GM12874 (cell line): ENCODE measurements around the gene MMAB.

ENCODE experiments used
- TF ChIP-seq, protein P1 (sequence below): IDR thresholded peaks from 2 replicates; pipeline ENCODE4 v1.5.1; 2011; ENCODE audit warnings: low read depth, mild to moderate bottlenecking, control low read depth, low read length, moderate library complexity; ENCODE audit not compliant: insufficient read depth

Gene MMAB

DNA sequence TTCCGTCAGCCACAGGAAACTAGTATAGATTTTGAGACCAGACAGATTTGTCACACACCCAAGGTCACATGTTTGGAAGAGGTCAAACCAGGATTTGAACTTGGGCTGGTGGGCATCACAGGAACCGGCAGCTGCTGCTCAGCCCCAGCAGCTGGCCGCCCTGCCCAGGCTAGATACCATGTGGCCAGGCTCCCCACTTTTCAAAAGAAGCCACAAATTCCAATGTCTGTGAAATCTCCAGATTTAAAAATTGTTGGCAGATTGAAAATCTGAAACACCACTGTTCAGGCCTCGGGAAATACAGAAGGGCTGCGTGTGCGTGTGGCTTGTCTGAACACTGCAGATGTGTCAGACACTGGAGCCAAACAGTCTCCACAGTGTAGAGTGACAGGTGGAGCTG, 30.4 kb downstream of the MMAB start:
- TF ChIP-seq, protein P1, sequence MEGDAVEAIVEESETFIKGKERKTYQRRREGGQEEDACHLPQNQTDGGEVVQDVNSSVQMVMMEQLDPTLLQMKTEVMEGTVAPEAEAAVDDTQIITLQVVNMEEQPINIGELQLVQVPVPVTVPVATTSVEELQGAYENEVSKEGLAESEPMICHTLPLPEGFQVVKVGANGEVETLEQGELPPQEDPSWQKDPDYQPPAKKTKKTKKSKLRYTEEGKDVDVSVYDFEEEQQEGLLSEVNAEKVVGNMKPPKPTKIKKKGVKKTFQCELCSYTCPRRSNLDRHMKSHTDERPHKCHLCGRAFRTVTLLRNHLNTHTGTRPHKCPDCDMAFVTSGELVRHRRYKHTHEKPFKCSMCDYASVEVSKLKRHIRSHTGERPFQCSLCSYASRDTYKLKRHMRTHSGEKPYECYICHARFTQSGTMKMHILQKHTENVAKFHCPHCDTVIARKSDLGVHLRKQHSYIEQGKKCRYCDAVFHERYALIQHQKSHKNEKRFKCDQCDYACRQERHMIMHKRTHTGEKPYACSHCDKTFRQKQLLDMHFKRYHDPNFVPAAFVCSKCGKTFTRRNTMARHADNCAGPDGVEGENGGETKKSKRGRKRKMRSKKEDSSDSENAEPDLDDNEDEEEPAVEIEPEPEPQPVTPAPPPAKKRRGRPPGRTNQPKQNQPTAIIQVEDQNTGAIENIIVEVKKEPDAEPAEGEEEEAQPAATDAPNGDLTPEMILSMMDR = no peak

DNA sequence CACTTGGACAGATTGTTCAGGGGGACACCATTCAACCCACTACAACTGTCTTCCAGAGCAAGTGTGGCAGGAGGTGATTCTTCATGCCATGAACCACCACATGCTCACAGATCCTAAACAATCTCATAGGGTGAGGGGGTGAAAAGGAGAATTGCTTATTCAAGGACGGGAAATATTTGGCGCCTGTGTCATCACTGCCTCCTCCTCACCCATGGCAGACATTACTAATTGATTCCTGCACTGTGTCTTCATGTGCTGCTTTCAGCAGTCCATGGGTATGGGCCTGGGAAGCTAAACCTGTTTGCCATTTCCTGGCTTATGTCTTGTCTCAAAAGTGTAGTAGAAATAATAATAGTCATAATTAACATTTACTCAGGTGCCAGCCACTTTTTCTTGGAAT, 31.3 kb downstream of the MMAB start:
- TF ChIP-seq, protein P1 = no peak

DNA sequence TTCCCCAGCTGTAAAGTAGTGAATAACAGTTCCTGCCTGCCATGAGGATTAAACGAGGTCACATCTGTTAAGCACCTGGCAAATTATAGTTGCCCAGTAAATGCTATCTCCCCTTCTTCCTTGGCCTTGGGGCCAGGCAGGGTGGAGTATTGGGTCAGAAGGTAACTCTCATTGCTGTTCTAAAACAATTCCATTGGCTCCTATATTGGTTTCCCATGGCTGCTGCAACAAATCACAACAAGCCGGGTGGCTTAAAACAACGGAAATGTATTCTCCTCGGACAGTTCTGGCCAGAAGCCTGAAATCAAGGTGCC, 31.9 kb downstream of the MMAB start:
- TF ChIP-seq, protein P1 = no peak

DNA sequence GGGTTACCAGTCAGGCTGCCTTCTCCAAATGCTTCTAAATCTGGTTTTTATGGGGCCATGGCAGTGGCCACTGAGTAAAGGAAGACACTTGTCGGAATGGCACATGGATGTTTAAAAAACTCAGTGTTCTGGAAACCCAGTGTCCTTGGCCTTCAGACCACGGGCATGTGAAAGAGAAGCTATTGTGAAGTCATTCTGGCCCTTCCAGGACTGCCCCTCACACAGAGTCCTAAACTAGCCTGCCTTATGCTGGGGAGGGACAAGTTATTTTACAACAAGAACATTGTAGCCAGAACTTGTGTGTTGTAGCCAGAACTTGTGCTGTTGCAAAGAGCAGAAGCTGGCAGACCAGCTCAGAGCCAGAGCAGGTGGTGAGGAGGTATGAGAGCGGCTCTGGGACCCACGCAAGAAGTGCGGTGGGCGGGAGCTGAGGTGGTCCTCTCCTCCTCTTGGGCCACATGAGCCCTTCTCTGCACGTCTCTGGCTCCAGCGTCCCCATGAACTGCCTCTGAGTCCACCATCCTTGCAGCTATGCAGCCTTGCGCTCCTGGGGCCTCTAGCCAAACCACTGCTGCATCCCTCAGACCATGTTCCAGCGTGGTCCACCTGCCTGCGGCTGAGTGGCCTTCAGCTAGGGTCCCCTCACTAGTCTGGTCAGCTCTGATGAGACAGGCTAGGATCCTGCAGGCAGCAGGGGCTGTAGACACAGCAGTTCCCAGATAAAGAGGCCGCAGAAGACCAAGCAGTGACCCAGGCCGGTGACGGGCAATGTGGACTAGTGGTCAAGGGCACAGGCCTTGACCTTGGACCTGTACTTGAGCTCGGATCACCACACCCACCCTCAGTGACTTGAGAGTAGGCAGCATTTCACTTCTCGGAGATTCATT, 32.5 kb downstream of the MMAB start:
- TF ChIP-seq, protein P1 = no peak

DNA sequence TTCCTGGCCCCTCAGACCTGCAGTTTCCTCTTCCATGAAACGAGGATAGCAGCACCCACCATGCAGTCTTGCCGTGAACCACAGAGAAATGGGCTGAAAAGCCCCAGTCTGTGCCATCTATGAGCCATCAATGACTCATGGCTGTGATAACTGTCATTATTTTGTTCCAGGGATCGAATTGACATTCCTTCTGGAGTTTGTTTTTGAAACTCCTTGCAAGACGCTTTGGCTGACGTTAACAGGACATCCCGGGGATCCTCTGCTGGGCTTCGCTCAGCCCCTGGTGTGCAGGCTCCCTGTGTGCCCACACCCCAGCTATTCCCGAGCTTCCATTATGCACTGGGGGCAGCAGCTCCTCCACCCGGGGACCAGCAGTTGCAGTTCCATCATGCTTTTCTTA, 33.8 kb downstream of the MMAB start:
- TF ChIP-seq, protein P1 = no peak

DNA sequence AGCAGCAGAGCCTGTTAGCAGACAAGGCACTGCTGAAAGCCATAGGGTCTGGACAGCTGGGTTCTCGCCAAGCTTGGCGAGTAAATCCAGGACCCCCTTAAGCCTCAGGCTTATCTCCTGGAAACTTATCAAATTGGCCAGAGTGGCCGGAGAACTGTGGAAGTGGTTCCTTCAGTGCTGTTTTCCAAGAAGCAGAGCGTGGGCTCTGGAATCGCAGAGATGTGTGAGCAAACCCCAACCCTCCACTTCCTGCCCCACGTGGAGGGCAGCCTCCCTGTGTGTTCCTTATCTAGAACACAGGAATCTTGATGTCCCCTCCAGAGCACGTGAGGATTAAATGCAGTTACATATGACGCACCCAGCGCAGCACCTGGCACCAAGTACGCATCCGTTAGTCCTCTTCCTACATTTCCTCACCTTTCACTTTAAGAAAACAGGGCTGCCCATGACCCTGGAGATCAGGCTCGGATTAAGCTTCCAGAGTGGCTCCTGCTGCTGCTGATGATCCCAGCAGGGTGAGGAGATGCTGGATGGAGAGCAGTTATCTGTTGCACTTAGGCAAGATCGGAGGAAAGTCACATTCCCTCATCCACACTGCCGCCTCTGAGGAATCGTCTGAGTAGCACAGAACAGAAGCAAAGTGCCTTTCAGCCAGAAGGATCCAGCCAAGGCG, 35.0 kb downstream of the MMAB start:
- TF ChIP-seq, protein P1 = no peak

DNA sequence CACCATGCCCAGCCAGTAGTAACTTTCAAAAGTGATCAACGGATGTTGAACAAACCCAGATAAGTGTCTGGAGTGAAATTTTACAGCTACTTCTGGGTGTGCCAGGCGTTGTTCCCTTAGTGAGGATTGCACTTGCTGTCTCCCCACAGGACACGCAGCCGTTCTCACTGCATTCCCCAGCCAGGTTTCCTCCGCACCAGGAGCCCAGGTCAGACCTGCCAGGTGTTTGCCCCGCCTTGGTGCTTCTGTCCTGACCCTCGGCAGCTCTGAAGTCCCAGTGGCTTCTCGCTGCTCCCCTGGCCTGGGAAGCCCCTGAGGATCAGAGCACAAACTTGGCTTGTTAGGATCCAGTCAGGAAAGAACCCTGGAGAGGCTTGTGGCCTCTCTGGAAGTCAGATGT, 36.2 kb downstream of the MMAB start:
- TF ChIP-seq, protein P1 = no peak
